Naive thymus-derived CD4-positive, alpha-beta T cell (primary cell): ENCODE measurements around the gene LPCAT1. TPM values are rescaled to one million over a fixed set of nuclear protein-coding genes. Genes with fewer than 3 reads are reported as not detected.

ENCODE experiments used
- ATAC-seq: fragments of 150-1000 bp; cut with Tn5 transposase; 2 replicates; pipeline ENCODE4 v1.10.0; 2021; ENCODE audit warnings: mild to moderate bottlenecking, moderate library complexity
- CTCF ChIA-PET: fragments of 350-600 bp; sonication (Branson Sonifier 250); formaldehyde crosslinking; loops from one replicate; lab custom pipeline; 2021; ENCODE audit warnings: antibody characterized with exemption; lab: Charles Lee
- POLR2A ChIA-PET: fragments of 350-600 bp; sonication (Branson Sonifier 250); formaldehyde crosslinking; loops from one replicate; lab custom pipeline; 2021; ENCODE audit warnings: antibody characterized with exemption, inconsistent platforms; lab: Charles Lee
- DNase-seq, 9 donors: peaks; one replicate each; pipeline versions ENCODE4 v3.0.0 to v3.0.0-alpha.2; 2020 to 2022; ENCODE audit warnings: mixed read lengths in 1 of 9
- H3K27ac ChIP-seq: one replicate; pipeline ENCODE4 v1.7.0; 2013; ENCODE audit warnings: mild to moderate bottlenecking, low read depth, low read length, moderate library complexity
- H3K27me3 ChIP-seq, 2 donors: one replicate each; pipeline ENCODE4 v1.7.0; 2013; ENCODE audit warnings: low read length in 2 of 2, mild to moderate bottlenecking in 2 of 2, moderate library complexity in 2 of 2; ENCODE audit not compliant: control insufficient read depth in 2 of 2, insufficient read depth in 2 of 2
- H3K36me3 ChIP-seq, 3 experiments: 1 replicate in 2 of 3; 2 replicates in 1 of 3; pipeline ENCODE4 v1.7.0; 2013; ENCODE audit warnings: low read length in 3 of 3, mild to moderate bottlenecking in 3 of 3, moderate library complexity in 1 of 3; ENCODE audit not compliant: insufficient read depth in 3 of 3, control insufficient read depth in 2 of 3
- H3K4me1 ChIP-seq, 2 donors: one replicate each; pipeline ENCODE4 v1.7.0; 2013; ENCODE audit warnings: low read length in 2 of 2, mild to moderate bottlenecking in 2 of 2, moderate library complexity in 1 of 2; ENCODE audit not compliant: control insufficient read depth in 2 of 2, insufficient read depth in 2 of 2
- H3K4me3 ChIP-seq: 2 replicates; pipeline ENCODE4 v1.7.0; 2013; ENCODE audit warnings: mild to moderate bottlenecking, low read length
- H3K9me3 ChIP-seq, 3 experiments: 1 replicate in 2 of 3; 2 replicates in 1 of 3; pipeline ENCODE4 v1.7.0; 2013; ENCODE audit warnings: low read length in 3 of 3; ENCODE audit not compliant: control insufficient read depth in 2 of 3
- H3K27ac Mint-ChIP-seq, 9 donors: one replicate each; pipeline ENCODE4 v1.8.0; 2020 to 2022; ENCODE audit warnings: mixed read lengths in 9 of 9, mild to moderate bottlenecking in 8 of 9, moderate library complexity in 5 of 9, inconsistent platforms in 2 of 9
- H3K27me3 Mint-ChIP-seq, 5 donors: one replicate each; pipeline ENCODE4 v1.8.0; 2021 to 2022; ENCODE audit warnings: mixed read lengths in 5 of 5, mild to moderate bottlenecking in 1 of 5
- H3K36me3 Mint-ChIP-seq, 5 donors: one replicate each; pipeline ENCODE4 v1.8.0; 2020 to 2022; ENCODE audit warnings: mixed read lengths in 5 of 5, mild to moderate bottlenecking in 3 of 5, inconsistent platforms in 1 of 5
- H3K4me1 Mint-ChIP-seq, 7 donors: one replicate each; pipeline ENCODE4 v1.8.0; 2020 to 2022; ENCODE audit warnings: mixed read lengths in 7 of 7, mild to moderate bottlenecking in 3 of 7, inconsistent platforms in 1 of 7
- H3K4me3 Mint-ChIP-seq, 10 donors: one replicate each; pipeline ENCODE4 v1.8.0; 2020 to 2022; ENCODE audit warnings: mild to moderate bottlenecking in 10 of 10, mixed read lengths in 10 of 10, moderate library complexity in 6 of 10, inconsistent platforms in 2 of 10
- H3K9me3 Mint-ChIP-seq, 11 donors: one replicate each; pipeline ENCODE4 v1.8.0; 2020 to 2022; ENCODE audit warnings: mixed read lengths in 11 of 11, mild to moderate bottlenecking in 4 of 11, inconsistent platforms in 1 of 11, moderate library complexity in 1 of 11
- intact Hi-C, 2 donors: fragments of 100-400 bp; cut with micrococcal nuclease; formaldehyde crosslinking; loops; one replicate each; pipeline ENCODE4 v1.15.1; 2023
- polyA plus RNA-seq, 2 donors: library from polyadenylated mRNA; unstranded; fragments of 300-500 nt; fragmentation: Illumina TruSeq; gene quantifications; one replicate each; pipeline ENCODE4 v1.2.3, GENCODE V29; 2021
- total RNA-seq, 6 experiments: library from RNA in 5 of 6; stranded (reverse) in 5 of 6; gene quantifications; 1 replicate in 5 of 6; 2 replicates in 1 of 6; pipeline ENCODE4 v1.2.3 and lab custom pipeline; 2021 to 2026

The LPCAT1 gene
- total and polyA plus RNA-seq, 7 experiments from 2014 or later, result 9.9 to 89.4 (median 40.9) TPM

GRCh38 chr5:1529498-1529897 lies 5.7 kb upstream of the LPCAT1 start:
- Mint-ChIP-seq H3K9me3 (no peaks in the 10 kb centered on the region), H3K27ac (no peak overlapping the region), H3K27me3 (peaks cover 0 to 38% (median 0%) of the 10 kb centered on the region in 5 donors), H3K4me3 (no peak overlapping the region), H3K4me1 (peaks cover 0 to 3% (median 0%) of the 10 kb centered on the region in 7 donors), H3K36me3 (no peaks in the 10 kb centered on the region)
- Histone ChIP-seq H3K4me3 (no peak overlapping the region), H3K9me3 (no peaks in the 10 kb centered on the region), H3K27ac (no peak overlapping the region), H3K36me3 (no peaks in the 10 kb centered on the region), H3K4me1 (peaks cover 0 to 3% of the 10 kb centered on the region in 2 donors), H3K27me3 (no peaks in the 10 kb centered on the region)
- intact Hi-C loops, result loop anchor here in 1 of 2 donors (10.0 kb wide), 1 partner anchor 185 kb away; the partner anchor contains the start of gene CLPTM1L
- CTCF ChIA-PET, result no interaction called here
- DNase-seq, result no peak
- POLR2A ChIA-PET, result no interaction called here
- ATAC-seq, result no peak

DNA sequence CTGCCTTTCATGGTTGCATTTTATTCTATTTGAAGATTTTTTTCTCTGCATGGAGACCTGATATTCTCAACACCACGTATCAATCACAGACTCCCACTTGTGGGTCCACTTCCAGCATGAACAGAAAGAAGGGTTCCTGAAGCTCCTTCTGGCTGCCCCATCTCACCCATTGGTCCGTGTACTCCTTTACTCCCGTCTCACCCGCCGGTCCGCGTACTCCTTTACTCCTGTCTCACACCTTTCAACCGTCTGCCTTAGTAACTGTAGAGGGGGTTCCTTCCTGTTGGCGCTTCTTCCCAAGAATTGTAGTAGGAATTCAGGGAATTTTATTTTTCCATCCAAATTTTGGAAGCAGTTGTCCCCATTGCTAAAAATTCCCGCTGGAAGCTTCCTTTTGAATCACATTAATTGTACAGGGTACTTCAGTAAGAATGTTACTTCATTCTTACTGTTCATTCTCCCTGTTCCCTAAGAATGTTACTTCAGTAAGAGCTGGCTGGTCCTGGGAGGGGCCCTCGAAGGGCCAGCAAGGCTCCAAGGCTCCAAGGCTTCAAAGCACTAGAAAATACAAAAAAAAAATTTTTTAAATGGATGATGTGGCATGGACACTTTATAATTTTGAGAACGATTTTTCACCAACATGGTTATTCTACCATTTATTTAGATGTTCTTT lies 3.9 kb upstream of the LPCAT1 start:
- ChIA-PET POLR2A (interaction anchor here (0.9 kb wide), 1 partner anchor 9 kb away, joined by 3 read pairs; no protein-coding TSS in a partner anchor), CTCF (no interaction called here)
- peaks cover 0 to 4% (median 3%) of the 10 kb centered on the region in 7 donors for H3K4me1 Mint-ChIP-seq

DNA sequence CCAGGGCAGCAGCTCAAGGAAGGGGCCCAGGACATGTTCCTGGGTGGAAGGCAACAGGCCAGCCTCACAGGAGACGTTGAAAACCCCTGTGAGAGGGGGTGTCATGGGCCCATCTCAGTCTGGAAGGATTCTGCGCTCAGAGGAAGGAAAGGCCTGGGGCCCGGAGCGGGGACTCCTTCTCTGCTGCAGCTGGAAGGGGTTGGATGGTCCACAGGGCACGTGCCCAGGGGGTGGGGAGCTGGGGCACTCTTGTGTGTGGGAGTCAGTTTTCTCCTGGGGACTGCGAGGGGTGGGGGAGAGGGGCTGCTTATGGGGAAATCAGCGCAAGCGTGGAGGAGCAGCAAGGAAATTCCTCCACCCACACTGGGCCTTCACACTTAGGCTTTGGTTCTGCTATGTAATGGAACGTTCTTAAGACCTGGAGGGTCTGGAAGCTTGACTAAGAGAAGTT lies 2.9 kb upstream of the LPCAT1 start:
- no peaks in the 10 kb centered on the region for H3K36me3 Mint-ChIP-seq
- POLR2A ChIA-PET, result interaction anchor here (1.1 kb wide), 1 partner anchor 10 kb away, joined by 4 read pairs; no protein-coding TSS in a partner anchor
- H3K4me1 Mint-ChIP-seq, result peaks cover 5 to 13% (median 11%) of the 10 kb centered on the region in 7 donors
- ATAC-seq (no peak), DNase-seq (peak in 3 of 9 donors; percentile 3 to 19 (median 6))
- H3K27ac ChIP-seq, result no peak overlapping the region
- H3K9me3 ChIP-seq, result no peaks in the 10 kb centered on the region
- H3K27me3 ChIP-seq, result no peaks in the 10 kb centered on the region
- no peak overlapping the region for H3K27ac Mint-ChIP-seq
- no peak overlapping the region for H3K4me3 ChIP-seq
- H3K36me3 ChIP-seq, result no peaks in the 10 kb centered on the region
- intact Hi-C loops, result loop anchor here in 1 of 2 donors (10.0 kb wide), 1 partner anchor 182 kb away; the partner anchor contains the start of gene CLPTM1L
- CTCF ChIA-PET, result interaction anchor here (1.0 kb wide), 1 partner anchor 9 kb away, joined by 3 read pairs; no protein-coding TSS in a partner anchor
- no peaks in the 10 kb centered on the region for H3K9me3 Mint-ChIP-seq
- peaks cover 10 to 11% of the 10 kb centered on the region in 2 donors for H3K4me1 ChIP-seq
- H3K27me3 Mint-ChIP-seq, result peaks cover 0 to 16% (median 0%) of the 10 kb centered on the region in 5 donors
- H3K4me3 Mint-ChIP-seq, result peak overlapping the region in 1 of 10 donors; percentile 68

More for the DNA sequence above, 3.9 kb upstream of the LPCAT1 start:
- ATAC-seq, result no peak
- Mint-ChIP-seq H3K36me3 (no peaks in the 10 kb centered on the region), H3K4me3 (no peak overlapping the region), H3K27me3 (peaks cover 0 to 25% (median 0%) of the 10 kb centered on the region in 5 donors), H3K27ac (no peak overlapping the region), H3K9me3 (no peaks in the 10 kb centered on the region)
- peak in 1 of 9 donors; percentile 8 for DNase-seq
- Histone ChIP-seq H3K27me3 (no peaks in the 10 kb centered on the region), H3K27ac (no peak overlapping the region), H3K4me1 (peaks cover 2 to 7% of the 10 kb centered on the region in 2 donors), H3K9me3 (no peaks in the 10 kb centered on the region), H3K4me3 (no peak overlapping the region), H3K36me3 (no peaks in the 10 kb centered on the region)
- intact Hi-C loops, result loop anchor here in 1 of 2 donors (10.0 kb wide), 1 partner anchor 183 kb away; the partner anchor contains the start of gene CLPTM1L

DNA sequence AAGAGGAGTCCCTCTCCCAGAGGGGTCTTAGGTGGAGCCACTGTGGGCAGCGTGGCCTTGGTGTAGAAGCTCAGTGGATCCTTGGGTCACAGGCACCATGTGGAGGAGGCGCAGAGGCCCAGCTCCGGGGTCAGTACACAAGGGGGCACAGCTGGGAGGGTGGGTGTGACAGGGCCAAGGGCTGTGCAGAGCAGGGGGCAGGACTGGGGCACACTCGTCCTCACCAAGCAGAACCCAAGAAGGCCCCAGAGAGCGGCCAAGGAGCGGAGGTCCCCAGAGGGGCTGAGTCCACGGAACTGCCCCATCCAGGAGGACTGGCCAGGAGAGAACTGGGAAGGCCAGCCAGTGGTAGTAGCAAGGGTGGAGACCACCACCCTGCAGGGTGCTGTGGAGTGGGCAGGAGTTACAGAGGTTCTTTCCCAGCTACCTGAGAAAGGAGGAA lies 2.5 kb upstream of the LPCAT1 start:
- H3K27me3 ChIP-seq, result no peaks in the 10 kb centered on the region
- H3K27ac Mint-ChIP-seq, result no peak overlapping the region
- peaks cover 13 to 15% of the 10 kb centered on the region in 2 donors for H3K4me1 ChIP-seq
- H3K4me3 Mint-ChIP-seq, result no peak overlapping the region
- H3K9me3 Mint-ChIP-seq, result no peaks in the 10 kb centered on the region
- H3K36me3 Mint-ChIP-seq, result no peaks in the 10 kb centered on the region
- DNase-seq, result peak in 2 of 9 donors; percentile 2 to 20
- peaks cover 0 to 13% (median 0%) of the 10 kb centered on the region in 5 donors for H3K27me3 Mint-ChIP-seq
- CTCF ChIA-PET, result interaction anchor here (1.0 kb wide), 1 partner anchor 10 kb away, joined by 3 read pairs; no protein-coding TSS in a partner anchor
- no peaks in the 10 kb centered on the region for H3K36me3 ChIP-seq
- POLR2A ChIA-PET, result interaction anchor here (1.1 kb wide), 1 partner anchor 10 kb away, joined by 4 read pairs; no protein-coding TSS in a partner anchor
- ATAC-seq, result no peak
- peaks cover 7 to 17% (median 14%) of the 10 kb centered on the region in 7 donors for H3K4me1 Mint-ChIP-seq
- no peak overlapping the region for H3K27ac ChIP-seq
- H3K4me3 ChIP-seq, result no peak overlapping the region
- no peaks in the 10 kb centered on the region for H3K9me3 ChIP-seq
- intact Hi-C loops, result loop anchor here in 1 of 2 donors (10.0 kb wide), 1 partner anchor 181 kb away; the partner anchor contains the start of gene CLPTM1L

GRCh38 chr5:1525624-1526189 lies 1.9 kb upstream of the LPCAT1 start:
- peaks cover 13 to 16% of the 10 kb centered on the region in 2 donors for H3K4me1 ChIP-seq
- H3K4me3 Mint-ChIP-seq, result peak overlapping the region in 3 of 10 donors; percentile 13 to 80 (median 29)
- H3K27me3 ChIP-seq, result no peaks in the 10 kb centered on the region
- POLR2A ChIA-PET, result interaction anchor here (1.1 kb wide), 1 partner anchor 11 kb away, joined by 4 read pairs; no protein-coding TSS in a partner anchor
- no peak overlapping the region for H3K4me3 ChIP-seq
- CTCF ChIA-PET, result interaction anchor here (1.0 kb wide), 1 partner anchor 10 kb away, joined by 3 read pairs; no protein-coding TSS in a partner anchor
- no peaks in the 10 kb centered on the region for H3K36me3 ChIP-seq
- no peaks in the 10 kb centered on the region for H3K9me3 Mint-ChIP-seq
- peak in 3 of 9 donors; percentile 5 to 20 (median 6) for DNase-seq
- H3K27ac Mint-ChIP-seq, result peak overlapping the region in 1 of 9 donors; percentile 6
- peaks cover 0 to 8% (median 0%) of the 10 kb centered on the region in 5 donors for H3K27me3 Mint-ChIP-seq
- peaks cover 7 to 21% (median 18%) of the 10 kb centered on the region in 7 donors for H3K4me1 Mint-ChIP-seq
- no peak for ATAC-seq
- H3K36me3 Mint-ChIP-seq, result no peaks in the 10 kb centered on the region
- no peaks in the 10 kb centered on the region for H3K9me3 ChIP-seq
- intact Hi-C loops, result loop anchor here (2.0 to 10.0 kb wide), 2 partner anchors 115 to 181 kb away; partner anchors contain the start of gene CLPTM1L (in 1 of the 2)
- H3K27ac ChIP-seq, result no peak overlapping the region
